NCI-H2029 treated with DMSO at 0.1 percent for 48 hours (cell line): Measurements from ENCODE around the gene LTBP3.

Experiments used
- DNase-seq: peaks from one replicate; lab custom pipeline; 2025; lab: John Stamatoyannopoulos, UW

LTBP3 gene

DNA sequence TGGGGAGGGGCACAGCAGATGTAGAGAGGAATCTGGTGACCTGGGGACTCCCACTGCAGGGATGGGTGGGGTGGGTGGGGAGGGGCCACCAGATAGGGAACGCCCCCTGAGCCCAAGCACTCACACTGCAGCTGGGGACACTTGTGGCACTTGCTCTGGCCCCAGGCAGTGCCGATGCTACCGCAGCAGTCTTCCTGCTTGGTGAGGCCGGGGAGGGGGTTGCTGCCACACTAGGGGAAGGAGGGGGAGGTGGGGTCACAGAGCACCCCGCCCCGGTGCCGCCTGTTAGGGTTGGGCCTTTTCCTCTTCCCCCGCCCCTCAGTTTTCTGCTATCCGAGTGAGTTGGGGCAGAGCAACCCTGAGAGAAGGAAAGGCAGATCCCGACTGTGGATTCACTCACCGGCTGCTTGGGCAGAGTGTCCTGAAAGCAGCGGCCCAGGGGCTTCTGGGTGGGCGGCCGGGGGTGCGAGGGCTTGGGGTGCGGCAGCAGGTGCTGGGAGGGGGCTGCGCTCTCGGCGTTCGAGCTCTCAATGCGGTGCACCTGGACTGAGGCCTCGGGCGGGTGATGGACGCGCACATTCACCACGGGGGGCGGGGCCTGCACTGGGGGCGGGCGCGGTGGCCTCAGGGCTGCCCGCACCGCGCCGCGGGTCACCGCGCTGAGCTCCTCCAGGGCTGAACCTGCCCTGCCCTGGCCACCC is 4.7 kb downstream of the LTBP3 start:
- DNase-seq = peak; percentile 62

DNA sequence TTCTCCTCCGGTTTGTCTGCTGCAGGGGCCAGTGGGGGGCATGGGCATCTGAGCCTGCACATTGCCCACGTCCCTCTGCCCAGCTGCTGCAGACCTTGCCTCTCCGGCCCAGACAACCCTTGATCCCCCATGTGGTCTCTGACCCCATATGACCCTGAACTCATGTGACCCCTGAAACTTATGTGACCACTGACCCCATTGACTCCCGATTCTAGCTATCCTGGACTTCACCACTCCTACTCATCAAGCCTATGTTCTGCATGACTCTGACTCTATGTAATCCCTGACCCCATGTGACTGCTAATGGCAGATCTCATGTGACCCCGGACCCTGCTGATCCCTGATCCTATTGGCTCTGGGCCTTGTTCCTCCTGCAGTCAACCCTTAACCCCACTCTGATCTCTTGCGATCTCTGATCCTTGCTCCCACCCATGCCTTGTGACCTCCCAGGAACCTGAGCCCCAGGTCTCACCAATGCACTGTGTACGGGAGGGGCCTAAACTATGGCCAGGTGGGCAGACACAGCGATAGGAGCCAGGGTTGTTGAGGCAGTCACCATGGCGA is 5.7 kb downstream of the LTBP3 start:
- DNase-seq = no peak

DNA sequence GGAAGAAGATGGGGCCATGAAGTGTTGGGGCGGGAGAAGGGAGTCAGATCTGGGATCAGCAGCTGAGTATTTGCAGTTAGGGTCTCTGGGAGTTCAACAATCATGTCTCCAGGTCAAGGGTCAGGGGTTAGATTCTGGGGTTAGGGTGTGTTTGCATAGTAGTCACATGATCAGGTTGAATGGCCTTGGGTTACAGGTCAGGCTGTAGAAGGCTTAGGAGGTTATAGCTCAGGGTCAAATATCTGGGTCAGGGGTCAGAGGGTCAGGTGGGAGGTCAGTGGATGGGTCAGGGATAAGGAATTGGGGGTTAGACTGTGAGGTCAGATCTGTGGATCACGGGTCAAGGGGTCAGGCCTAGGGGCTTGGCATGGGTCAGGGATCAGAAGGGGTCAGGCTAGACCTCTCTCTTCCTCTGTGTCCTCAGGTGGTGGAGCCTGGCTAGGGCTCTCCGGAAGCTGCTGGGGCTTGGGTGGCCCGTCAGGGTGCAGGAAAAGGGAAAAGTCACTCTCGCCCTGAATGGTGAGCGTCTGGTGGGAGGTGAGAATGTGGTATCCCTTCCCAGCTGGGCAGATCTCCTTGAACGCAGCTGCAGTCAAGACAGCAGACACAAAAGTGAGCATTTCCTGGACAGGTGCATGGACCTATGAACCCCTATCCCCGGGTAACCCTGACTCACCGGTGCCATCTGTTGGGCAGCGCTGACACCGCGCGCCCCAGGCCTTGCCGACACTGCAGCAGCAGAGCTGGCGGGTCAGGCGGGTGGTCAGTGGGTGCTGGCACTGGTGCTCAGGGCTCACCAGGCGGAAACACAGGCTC is 6.4 kb downstream of the LTBP3 start:
- peak; percentile 50 for DNase-seq

DNA sequence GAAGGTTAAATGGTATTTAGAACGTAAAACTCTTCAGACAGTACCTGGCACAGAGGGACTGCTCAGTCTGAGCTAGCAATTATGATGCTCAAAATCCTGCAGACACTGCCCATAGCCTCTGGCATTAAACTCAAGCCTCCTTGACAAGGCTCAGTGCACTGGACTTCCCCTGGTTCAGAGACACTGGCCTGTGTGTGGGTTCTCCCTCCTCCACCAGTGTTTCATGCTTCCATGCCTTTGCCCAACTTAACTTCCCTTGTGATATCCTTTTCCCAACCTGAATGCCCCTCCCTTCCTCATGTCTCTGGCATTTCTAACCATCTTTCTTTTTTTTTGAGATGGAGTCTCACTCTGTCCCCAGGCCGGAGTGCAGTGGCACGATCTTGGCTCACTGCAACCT is 9.1 kb downstream of the LTBP3 start:
- DNase-seq = no peak

DNA sequence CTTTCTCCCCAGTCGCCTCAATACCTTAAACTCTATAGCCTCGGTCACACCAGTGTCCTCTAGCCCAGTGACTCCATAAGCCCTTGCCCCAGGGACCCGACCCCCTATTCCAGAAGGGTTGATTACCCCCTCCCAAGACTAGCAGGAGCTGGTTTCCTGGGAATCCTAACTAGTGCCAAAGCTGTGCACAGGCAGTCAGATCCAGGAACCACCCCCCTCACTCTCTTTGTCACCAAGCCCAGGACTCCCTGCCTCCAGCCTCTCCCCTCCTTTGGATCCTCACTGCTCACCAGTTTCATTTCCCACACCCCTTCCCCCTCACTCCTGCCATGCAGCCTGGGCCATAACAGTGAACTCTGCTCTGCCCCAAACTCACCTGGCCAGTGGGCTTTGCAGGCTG is 9.8 kb downstream of the LTBP3 start:
- DNase-seq = no peak

DNA sequence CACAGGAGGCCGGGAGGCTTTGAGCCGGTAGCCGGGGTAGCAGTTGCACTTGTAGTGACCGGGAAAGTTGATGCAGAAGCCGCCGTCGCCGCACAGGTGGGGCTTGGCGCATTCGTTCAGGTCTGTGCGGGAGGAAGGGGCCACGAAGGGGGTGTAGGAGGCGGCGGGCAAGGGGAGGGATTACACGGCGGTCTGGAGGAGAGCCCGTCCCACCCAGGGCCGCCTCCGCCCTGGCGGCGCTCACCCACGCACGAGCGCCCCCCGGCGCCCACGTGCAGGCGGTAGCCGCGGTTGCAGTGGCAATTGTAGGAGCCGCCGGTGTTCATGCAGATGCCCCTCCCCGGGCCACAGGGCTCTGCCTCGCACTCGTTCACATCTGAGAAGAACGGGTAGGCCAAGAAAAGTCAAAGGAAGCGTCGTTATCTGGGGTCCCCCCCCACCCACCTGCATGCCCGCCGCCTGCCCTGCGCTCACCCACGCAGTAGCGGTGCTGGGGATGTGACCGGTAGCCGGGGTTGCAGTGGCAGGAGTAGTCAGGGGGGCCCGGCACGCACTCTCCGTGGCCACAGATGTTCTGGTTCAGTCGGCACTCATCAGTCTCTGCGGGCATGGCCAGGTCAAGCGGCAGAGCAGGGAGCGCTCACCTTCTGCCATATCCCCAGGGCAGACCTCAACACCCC is 10.6 kb downstream of the LTBP3 start:
- DNase-seq = no peak

DNA sequence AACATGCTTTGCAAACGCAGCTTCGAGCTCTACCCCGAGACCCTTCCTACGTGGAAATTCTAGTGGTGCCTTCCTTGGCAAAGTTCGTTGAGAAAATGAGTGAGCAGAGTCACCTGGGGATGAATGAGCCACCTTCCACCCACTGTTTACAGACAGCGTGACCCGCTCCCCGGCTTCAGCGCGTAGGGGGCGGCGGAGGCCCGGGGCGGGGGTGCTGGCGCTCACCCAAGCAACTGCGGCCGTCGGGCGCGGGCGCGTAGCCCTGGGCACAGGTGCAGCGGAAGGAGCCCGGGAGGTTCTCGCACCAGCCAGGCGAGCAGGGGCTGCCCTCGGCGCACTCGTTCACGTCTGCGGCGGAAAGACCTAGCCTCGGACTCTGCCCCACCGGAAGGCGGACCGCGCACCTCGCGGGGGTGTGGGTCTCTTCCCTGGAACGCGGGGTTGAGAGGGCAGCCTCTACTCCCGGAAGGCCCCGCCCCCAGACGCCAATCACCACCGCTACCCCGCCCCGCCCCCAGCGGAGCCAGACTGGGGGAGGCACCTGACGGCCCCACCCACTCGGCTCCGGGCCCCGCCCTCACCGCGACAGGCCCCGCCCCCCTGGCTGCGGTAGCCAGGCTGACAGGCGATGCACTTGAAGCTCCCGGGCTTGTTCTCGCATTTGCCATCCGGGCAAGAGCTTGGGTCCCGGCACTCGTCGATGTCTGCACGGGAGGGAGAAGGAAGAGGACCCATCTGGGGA is 11.8 kb downstream of the LTBP3 start:
- DNase-seq = peak; percentile 77

DNA sequence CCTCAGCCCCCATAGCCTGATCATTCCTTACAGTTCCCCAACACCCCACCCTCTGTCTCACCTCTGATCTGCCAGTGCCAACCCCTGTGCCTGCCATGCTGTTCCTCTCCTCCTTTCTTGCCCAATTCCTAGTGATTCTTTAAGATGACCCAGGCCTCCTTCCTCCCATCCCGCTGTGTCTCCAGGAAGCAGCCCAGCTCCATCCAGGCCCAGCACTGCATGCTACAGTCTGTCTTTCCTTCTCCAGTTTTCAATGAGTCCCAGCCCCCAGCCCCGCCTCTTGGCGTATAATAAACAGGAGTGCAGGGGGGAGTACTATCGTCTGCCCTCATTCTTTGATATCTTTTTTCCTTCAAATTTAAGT is 12.3 kb downstream of the LTBP3 start:
- no peak for DNase-seq

DNA sequence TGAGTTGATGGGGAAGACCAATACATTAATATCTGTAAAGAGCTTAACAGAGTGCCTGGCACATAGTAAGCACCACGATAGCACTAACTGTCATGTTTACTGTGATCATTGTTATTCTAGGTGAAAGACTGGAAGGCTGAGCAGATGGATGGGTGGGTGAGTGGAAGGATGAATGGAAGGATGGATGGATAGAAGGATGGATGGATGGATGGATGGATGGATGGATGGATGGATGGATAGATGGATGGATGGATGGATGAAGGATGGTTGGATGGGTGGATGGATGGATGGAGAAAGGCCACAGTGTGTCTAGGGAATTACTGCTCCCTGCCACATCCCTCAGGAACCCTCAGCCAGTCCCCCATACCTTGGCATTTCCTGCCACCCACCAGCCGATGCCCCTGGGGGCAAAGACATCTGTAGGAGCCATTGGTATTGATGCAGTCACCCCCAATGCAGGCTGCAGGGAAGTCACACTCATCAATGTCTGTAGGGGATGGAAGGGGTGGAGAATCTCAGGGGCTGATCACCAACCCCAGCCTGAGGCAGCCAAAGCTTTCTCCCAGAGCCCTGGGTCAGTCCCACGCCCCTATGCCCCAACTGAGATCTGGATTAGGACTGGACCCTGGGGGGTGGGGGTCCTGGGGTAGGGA is 15.3 kb downstream of the LTBP3 start:
- DNase-seq = no peak

DNA sequence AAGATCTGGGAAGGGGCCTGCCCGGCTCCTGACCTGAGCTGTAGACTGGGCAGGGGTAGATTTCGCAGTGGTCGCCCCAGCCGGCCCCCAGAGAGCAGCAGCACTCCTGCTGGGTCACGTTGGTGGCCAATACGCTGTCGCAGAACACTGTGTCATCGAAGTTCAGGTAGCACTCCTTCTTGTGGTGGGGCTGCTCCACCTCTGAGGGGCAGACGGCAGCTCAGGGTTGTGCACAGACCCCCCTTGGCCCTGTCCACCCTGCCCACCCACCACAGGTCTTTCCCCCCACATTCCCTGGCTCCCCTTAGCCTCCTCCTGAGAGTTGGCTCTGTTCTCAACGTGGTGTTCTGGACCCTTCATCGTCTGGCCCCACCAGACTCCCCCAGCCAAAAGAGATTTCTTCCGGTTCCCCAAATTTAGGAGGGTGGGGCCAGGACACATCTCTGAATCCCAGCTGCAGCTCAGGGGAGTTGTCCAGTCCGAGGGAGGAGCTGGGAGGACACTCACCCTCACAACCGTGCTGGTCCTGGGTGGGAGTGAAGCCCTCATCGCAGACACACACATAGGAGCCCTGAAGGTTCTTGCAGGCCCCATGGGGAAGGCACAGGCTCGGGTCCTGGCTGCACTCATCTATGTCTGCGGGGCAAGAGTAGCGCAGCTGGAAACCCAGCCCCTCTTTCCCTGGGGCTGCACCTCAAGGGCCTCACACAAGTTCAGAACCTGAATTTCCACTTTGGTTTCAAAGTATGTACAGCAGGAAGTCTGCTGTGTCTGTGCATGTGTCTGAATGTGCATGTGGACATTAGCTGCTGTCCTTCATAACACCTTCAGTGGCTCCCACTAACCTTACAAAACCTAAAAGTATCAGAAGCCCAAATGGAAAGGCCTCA is 16.8 kb downstream of the LTBP3 start:
- no peak for DNase-seq

DNA sequence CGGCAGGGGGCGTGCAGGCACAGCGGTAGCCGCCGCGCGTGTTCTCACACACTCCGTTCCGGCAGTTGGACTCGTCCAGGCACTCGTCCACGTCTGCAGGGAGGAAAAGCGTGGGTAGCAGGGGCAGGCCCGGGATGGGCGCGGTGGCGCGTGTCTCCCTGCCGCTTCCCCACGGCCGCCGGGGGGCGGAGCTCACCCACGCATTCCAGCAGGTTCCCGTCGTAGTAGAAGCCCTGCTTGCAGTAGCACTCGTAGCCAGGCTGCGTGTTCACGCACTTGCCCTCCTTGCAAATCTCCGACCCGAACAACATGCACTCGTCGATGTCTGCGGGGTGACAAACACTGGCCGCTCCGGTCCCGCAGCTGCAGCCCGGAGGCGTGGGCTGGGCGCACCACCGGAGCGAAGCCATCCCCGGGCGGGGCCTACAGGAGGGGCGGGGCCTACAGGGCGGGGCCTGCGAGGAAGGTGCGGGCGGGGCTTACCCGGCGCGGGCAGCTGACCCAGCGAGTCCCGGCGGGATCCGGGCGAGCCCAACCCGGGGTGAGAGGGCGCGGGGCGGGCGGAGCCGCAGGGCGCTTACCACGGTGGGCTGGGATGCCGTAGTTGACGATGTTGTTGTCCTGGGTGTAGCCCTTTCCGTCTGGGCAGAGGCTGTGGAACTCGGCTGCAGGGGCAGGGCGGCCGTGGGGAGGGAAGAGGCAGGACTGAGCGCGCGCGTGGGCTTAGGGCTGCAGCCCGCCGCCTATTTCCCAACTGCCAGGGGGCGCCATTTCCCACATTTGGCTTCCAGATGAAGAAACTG is 17.7 kb downstream of the LTBP3 start:
- peak; percentile 77 for DNase-seq

DNA sequence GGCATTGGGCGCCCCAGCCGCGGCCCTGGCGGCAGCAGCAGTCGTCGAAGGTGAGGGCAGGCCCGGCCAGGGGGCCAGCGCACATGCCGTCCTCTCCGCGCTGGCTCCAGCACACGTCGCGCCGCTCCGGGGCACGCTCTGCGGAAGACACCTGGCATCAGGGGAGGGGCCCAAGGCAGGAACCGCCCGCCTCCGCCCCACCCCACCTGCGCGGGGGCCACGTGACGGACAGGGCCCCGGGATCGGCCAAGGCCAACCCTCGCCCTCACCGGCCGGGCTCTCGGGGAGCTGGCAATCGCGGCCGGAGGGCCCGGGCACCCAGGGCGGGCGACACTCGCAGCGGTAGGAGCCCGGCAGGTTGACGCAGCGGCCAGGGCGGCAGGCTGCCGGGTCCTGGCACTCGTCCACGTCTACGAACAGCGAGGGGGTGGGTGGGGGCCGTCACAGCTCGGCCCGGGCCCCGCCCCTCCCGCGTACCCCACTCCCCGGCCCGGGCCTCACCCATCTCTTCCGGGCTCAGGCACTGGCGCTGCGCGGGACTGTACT is 18.3 kb downstream of the LTBP3 start:
- peak; percentile 21 for DNase-seq

DNA sequence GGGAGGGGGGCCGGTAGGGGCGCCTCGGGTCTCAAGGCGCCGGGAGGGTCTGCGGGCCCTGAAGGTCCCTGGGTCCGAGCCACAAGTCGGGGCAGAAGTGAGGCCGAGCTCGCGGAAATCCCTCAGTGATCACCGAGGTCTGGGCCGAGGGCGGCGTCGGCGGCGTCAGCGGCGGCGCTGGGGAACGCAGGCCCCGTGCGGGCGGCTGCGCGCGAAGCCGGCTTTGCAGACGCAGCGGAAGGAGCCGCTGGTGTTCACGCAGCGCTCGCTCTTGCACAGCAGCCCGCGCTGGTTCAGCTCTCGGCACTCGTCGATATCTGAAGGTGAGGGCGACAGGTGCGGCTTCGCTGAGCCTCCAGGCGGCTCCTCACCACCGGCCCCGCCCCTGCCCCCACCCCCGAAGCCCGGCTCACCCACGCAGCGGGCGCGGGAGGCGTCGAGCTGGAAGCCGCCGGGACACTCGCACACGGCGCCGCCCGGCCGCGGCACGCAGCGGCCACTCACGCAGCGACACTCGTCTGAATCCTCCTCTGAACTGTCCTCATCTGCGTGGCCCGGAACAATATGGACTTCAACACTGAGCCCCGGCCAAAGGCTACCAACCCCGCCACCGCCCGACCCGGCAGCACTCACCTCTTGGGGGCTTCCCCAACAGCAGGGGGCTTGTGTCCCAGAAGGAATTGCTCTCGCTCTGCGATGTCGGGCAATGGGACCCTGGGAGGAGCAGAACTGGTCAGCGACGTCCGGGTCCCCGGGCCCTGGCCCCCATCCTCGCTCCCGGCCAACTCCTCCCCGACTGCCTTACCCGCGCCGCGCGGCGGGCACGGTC is 19.0 kb downstream of the LTBP3 start:
- DNase-seq = no peak

DNA sequence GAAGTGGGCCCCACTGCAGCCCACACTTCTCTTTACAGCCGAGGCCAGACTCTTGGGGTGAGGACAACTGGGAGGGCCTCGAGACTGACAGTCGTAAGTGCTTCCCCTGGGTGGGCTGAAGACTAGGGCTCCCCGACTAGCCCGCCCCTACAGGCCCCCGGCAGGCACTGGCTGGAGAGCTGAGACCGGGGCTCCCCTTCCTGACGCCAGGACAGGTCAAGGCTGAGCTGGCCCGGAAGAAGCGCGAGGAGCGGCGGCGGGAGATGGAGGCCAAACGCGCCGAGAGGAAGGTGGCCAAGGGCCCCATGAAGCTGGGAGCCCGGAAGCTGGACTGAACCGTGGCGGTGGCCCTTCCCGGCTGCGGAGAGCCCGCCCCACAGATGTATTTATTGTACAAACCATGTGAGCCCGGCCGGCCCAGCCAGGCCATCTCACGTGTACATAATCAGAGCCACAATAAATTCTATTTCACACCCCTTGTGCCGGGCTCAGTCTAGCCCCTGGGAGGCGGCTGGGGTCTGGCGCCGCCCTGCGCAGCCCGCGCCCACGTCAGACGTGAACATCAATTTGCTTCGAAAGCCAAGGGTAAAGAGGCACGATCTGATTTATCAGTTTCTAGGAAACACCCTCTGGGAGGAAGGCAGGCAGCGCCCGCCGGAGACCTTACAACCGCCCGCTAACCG is 19.8 kb downstream of the LTBP3 start:
- no peak for DNase-seq

DNA sequence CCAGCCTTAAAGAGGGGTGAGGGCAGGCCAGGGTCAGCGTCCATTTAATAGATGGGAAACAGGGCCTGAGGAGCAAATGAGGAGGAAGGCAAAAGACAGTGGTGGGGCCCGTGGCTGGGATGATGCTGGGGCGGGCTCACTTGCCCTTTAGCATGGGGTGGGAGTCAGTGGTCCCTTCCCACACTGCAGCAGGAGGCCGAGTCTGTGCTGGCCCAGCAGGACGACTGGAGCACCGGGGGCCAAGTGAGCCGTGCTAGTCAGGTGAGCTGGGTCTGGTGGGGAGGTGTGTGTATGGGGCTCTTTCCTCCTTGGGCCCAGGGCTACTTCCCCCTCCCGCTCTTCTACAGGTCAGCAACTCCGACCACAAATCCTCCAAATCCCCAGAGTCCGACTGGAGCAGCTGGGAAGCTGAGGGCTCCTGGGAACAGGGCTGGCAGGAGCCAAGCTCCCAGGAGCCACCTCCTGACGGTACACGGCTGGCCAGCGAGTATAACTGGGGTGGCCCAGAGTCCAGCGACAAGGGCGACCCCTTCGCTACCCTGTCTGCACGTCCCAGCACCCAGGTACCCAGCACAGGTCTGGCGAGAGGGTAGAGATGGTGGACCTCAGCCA is 20.4 kb downstream of the LTBP3 start:
- no peak for DNase-seq

DNA sequence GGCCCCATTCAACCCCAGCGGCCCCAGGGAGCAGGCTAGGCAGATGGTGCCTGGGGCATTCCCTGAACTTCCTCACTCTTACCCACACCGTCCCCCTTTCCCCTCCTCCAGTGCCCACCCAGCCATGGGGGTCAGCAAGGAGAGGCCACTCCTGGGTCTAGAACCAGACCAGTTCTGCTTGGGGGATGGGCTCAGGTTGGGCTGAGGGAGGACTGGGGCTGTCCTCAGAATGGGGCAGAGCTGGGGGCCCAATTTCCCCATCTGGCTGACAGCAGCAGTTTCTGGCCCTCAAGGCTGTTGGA is 20.9 kb downstream of the LTBP3 start:
- no peak for DNase-seq

DNA sequence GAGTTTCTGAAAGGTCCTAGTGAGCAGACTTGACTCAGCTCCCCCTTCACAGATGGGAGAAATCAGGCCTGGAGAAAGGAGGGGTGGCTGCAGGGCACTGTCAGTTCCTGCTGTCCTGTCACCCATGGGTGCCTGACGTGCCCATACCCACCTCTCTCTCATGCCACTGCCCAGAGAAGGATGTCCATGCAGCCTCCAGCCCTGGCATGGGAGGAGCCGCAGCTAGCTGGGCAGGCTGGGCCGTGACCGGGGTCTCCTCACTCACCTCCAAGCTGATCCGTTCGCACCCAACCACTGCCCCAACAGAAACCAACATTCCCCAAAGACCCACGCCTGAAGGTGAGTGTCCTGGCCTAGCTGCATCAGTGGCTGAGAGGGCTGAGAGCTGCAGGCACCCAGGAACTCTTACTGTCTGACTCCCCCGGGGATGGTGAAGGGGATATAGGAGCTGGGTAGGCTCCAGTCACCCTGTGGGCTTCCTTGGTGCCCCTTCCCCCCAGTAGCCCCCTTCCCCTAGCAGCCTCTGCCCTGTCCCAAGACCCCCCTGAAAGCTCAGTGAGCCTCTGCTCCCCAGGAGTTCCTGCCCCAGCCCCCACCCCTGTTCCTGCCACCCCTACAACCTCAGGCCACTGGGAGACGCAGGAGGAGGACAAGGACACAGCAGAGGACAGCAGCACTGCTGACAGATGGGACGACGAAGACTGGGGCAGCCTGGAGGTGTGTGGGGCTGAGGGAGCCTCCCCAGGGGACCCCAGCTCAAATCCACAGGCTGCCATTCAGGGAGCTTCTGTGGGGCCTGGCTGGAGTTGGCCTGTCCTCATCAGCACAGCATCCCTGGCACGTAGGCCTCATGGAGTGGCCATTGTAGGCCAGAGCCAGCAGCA is 21.5 kb downstream of the LTBP3 start:
- no peak for DNase-seq
